NCI-H2081 treated with DMSO at 0.1 percent for 48 hours (cell line): ENCODE data around the gene LRRC10B.

Experiments used
- DNase-seq: peaks from one replicate; lab custom pipeline; 2025; lab: John Stamatoyannopoulos, UW

The LRRC10B gene

DNA sequence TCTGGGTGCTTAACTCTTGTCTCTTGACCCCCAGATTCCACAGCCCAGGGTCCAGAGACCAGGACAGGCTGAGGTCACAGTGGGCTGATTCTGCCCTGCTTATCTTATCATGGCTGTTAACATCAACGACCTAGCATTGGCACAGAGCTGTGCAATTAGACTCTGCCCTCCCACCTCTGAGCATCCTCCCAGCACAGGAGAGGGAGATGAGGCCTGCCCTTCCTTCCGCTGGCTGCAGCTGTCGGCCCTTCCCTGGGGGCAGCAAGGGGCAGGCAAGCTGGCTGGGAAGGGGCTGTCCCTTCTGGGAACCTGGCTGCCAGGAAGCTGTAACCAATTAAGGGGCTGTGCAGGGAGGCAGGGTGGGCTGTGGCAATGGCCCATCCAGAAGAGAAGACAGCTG is 22.5 kb downstream of the LRRC10B start:
- no peak for DNase-seq

DNA sequence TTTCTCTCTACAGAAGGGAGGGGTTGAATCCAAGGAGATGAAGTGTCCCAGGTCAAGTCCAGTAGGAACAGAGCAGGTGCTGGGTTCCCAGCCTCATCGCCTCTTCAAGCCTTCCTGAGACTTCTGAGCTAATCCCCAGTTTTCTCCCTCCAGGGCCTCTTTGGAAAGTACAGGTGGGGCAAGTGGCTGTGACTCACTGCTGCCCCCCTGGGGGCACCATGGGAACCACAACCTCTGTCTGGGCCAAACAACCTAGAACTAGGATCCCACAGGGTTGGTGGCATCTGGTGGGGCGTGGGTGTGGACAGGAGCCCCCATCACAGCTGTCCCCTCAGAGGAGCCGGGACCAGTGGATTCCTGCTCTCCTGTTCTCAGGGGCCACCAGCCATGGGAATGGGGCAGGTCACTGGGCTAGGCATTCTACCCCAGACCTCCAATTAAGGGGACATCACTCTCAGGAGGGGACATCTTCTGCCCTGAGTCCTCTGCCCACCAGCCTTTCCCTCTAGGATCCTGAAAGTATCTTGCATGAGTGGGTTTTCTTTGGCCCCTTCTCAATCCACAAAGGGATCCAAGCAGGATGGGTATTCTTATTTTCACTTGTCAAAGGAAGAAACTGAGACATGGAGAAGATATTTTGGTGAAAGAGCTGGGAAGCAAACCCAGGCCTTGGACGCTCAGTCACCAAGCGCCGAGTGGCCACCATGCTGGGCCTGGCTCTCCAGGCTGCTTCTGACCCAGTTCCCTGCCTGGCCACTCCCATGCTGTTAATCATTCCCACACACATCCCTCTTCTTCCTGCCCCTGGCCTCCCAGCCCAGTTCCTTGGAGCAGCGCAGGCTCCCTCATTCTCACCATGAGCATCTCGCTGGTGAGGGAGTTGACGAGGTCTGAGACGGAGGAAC is 23.8 kb downstream of the LRRC10B start:
- no peak for DNase-seq

DNA sequence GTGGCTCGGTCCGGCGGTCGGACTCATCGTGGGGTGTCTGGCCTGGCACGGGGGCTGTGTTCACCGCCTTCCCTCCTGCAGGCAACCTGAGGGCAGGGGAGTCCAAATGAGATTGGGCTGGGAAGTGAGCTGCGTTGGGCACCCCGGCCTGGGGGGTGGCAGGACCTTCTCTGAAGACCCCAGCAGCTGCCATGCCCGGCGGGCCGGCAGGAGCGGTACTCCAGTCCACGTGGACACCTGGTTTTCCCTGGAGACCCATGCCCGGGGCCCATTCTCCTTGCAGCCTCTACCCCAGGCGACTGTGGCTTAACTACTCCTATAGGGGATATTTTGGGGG is 24.5 kb downstream of the LRRC10B start:
- DNase-seq: no peak

DNA sequence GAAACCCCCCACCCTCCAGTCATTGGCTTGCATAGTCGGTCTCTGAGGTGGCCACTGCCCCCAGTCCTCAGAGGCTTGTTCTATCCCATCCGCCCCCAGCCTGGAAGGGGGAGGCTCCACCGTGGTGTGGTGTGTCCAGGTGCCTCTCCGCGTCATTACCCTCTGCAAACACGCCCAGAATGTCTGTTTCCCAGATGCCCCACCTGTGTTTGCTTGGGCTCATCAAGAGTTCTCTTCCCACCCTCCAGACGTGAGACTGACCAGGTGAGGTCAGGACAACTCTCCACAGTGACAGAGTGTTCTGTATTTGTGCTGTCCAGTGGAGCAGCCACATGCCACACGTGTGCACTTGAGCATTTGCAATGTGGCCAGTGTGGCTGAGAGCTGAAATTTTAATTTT is 24.9 kb downstream of the LRRC10B start:
- no peak for DNase-seq

DNA sequence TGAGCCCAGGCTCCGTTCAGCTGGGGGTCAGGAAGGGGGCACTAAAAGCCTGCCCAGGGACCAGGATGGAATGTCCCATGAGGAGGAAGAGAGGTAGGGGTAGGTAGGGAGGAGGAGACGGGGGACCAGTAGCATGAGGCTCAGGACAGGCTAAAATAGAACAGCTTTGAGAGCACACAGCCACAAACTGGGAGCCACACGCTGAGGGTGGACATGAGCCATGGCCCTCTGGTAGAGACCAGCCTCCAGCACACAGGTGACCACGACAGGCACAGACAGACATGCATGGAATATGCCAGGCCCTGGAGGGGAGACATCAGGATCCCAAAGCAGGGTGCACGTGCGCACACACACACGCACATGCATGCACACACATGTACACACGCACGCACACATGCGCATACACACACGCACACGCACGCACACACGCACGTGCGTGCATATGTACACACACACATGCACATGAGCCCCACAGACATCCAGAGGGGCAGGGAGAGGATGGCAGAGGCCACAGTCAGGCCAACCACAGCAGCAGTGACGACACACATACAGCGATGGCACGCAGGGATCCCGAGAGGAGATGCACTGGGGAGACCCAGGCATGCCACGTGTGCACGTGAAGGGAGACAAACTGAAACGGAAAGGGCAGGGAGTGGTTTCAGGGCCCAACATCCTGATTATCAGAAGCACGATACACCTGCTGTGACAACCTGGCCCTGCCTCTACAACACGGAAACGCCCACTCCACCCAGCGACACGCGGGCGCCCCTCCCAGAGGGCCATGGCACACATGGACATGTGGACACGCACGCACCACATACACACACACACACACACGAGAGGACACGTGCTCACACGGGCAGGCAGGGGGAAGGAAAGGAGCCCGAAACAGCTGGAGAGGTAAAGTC is 25.7 kb downstream of the LRRC10B start:
- DNase-seq: no peak

- DNase-seq: no peak
These were observed 26.6 kb downstream of the LRRC10B start for GRCh38 chr11:61534933-61535839.

DNA sequence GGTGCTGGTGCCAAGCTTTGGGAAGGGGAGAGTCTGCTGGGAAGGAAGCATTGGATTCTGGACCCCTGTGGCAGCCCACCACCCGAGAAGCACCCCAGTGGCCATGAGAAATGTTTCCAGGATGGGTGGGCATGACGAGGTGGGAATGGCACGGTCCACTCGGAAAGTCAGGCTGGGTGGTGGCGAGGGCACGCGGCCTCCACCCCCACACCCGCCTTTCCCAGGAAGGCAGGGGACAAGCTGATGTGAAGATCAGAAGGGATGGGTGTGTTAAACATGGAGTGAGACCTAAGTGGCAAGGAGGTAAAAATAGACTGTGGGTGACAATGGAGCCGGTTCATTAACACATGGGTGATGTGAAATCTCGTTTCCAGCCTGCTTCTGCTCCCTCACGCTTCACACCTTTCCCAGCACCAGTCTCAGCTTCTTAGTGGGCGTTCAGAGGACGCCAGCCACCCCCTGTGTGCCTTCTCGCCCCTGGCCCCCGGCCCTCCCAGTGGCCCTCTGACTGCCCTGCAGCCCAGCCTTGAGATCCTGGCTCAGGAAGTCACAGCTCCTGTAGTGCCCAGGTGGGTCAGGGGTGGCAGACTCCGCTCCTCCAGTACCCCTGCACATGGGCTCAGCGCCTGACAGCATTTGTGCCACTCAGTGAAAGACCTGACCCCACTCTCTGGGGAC is 27.6 kb downstream of the LRRC10B start:
- no peak for DNase-seq

GRCh38 chr11:61536676-61537270 is 28.2 kb downstream of the LRRC10B start:
- DNase-seq: no peak

GRCh38 chr11:61537326-61537725 is 28.8 kb downstream of the LRRC10B start:
- no peak for DNase-seq

GRCh38 chr11:61538636-61538961 is 30.1 kb downstream of the LRRC10B start:
- no peak for DNase-seq

DNA sequence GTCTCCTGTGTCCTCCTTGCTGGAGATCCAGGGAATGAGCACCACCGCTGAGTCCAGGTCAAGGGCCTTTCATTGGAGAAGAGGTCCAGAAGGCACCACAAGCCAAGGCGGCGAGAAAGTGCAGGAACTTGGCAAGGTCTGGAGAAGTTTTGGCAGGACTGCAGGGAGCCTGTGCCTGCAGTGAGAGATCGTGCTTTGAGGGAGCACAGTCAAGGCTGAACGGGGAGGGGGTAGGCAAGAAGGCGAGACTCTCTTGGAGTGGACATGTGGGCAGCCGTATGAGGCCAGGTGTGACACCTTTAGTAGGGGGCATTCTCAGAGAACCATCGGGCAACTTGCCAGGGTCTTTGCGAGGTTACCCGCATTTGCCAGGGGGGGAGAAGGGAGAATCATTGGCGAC is 30.5 kb downstream of the LRRC10B start:
- DNase-seq: no peak

DNA sequence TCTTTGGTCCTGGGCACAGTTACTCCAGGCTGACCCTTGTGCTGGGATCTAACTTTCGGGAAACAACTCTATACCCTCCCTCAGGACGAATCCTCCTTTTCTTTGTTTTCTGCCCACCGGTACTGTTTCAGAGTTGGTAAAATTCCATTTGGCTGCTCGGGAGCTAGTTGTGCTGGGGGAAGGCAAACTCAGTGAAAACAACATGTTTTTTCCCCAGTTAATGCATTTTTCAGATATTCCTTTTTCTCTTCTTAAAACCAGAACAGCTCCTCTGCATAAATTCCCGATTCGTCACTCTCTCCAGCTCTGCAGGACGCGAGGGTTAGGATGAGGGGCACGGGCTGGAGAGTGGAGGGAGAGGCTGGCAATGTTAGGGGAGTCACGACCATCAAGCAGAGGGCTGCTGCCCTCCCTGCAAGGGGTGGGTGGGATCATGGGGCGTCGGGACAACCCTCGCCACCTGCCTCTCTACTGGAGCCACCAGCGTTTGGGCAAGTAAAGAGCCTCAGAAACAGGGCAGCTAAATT is 31.3 kb downstream of the LRRC10B start:
- DNase-seq: no peak

DNA sequence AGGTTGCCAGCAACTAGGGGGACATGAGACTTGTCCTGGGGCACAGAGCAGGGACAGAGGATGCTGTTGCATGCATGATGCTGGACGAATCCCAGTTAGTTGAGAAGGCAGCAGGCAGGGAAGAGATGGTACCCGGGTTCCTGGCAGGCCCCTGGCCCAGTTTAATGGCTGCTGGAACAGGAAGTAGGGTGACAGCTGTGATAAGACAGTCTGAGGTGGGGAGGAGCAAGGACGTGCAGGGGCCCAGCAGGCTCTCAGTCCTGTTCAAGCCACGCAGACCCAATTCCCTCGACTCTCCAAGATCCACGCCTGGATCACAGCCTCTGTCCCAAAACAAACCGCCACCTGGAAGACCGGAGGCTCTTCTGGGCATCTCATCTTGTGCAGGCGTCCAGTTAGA is 32.0 kb downstream of the LRRC10B start:
- no peak for DNase-seq

DNA sequence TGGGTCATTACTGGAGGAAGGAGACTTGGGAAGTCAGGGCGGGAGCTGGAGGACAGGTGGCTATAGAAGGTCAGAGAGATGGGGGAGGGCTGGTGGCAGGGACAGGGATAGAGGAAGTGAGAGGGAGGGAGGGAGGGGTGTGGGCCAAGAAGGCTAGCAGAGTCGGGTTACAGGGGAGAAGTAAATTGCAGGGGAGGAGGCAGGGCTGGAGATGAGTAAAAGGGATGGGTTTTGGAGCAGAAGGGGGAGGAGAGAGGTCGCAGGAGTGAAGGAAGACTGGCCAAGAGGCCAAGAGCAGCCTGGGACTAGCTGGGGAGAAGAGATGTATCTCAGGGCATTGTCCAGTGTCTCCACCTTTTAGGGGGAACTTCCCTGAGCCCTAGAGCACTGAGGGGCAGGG is 33.0 kb downstream of the LRRC10B start:
- no peak for DNase-seq

- no peak for DNase-seq
These were observed 33.5 kb downstream of the LRRC10B start for GRCh38 chr11:61542024-61542461.

- DNase-seq: no peak
These were observed 34.2 kb downstream of the LRRC10B start for GRCh38 chr11:61542705-61543104.

- DNase-seq: no peak
These were observed 35.2 kb downstream of the LRRC10B start for GRCh38 chr11:61543606-61544306.

DNA sequence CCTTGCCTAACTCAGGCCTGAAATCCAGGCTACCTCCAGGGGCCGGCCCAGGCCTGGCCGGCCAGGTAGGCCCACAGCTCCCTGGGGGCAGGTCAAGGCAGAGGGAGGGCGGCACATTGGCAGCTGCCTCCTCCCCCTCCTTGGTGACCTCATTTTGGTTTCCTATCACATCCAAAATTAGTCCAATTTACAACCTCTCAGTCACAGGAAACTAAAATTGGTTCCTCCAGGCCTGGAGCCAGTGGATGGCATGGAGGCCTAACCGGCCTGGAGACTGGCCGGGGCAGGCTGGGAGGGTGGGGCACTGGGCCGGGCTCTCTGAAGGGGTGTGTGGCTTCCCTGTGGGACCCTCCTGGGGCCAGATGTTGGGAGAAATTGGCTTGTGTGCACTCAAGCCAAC is 35.9 kb downstream of the LRRC10B start:
- DNase-seq: no peak

DNA sequence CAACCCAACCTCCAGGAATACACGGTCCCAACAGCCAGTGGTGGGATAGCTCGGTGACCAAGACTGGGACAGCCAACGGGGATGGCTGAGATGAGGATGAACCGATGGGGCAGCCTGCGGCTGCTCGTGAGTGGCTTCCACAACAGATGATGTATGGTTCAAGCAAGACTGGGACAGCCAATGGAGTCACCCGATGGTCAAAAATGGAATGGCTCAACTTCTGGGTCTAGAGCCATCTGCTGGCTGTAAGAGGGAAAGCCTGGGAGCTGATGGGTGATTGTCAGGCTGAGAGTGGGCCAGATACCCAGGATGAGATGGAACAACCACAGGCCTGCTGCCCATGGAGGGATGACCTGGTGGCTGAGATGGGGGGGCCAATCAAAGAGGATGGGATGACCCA is 36.8 kb downstream of the LRRC10B start:
- DNase-seq: no peak

- no peak for DNase-seq
These were observed 37.4 kb downstream of the LRRC10B start for GRCh38 chr11:61545921-61546320.
